HL-60/S4 treated with retinoic acid at 250 ng/mL for 4 days and 3 days (cell line): ENCODE data around the gene DDX10.
"Not testable (repeated sequence)": the region's sequence is repeated elsewhere in the genome, so short reads cannot be mapped to it uniquely, and the experiment has no call there.

Experiments
- in situ Hi-C: fragments of 300-500 bp; cut with MboI; formaldehyde crosslinking; loops from 2 replicates; pipeline ENCODE4 v1.7.0; 2022; ENCODE audit warnings: low sequenced_read_pairs

DDX10 gene

GRCh38 chr11:108766596-108767173, 101.8 kb downstream of the DDX10 start:
- in situ Hi-C loops = no loop called here

- in situ Hi-C loops = no loop called here
Measured at GRCh38 chr11:108768370-108768769, 103.5 kb downstream of the DDX10 start.

- in situ Hi-C loops = no loop called here
Measured at GRCh38 chr11:108768964-108769363, 104.1 kb downstream of the DDX10 start.

GRCh38 chr11:108774037-108774730, 109.3 kb downstream of the DDX10 start:
- in situ Hi-C loops = no loop called here

- in situ Hi-C loops = no loop called here
Measured at GRCh38 chr11:108775324-108775723, 110.5 kb downstream of the DDX10 start.

- in situ Hi-C loops = not testable (repeated sequence)
Measured at GRCh38 chr11:108779147-108779546, 114.3 kb downstream of the DDX10 start.

- in situ Hi-C loops = no loop called here
Measured at GRCh38 chr11:108780119-108780518, 115.2 kb downstream of the DDX10 start.

GRCh38 chr11:108781946-108782345, 117.1 kb downstream of the DDX10 start:
- in situ Hi-C loops = no loop called here

- in situ Hi-C loops = no loop called here
Measured at GRCh38 chr11:108786281-108786990, 121.6 kb downstream of the DDX10 start.

- in situ Hi-C loops = no loop called here
Measured at GRCh38 chr11:108787105-108787504, 122.2 kb downstream of the DDX10 start.

GRCh38 chr11:108788565-108789199, 123.8 kb downstream of the DDX10 start:
- in situ Hi-C loops = no loop called here

GRCh38 chr11:108790501-108791299, 125.8 kb downstream of the DDX10 start:
- in situ Hi-C loops = no loop called here

GRCh38 chr11:108793138-108793537, 128.3 kb downstream of the DDX10 start:
- in situ Hi-C loops = no loop called here

GRCh38 chr11:108793611-108794010, 128.7 kb downstream of the DDX10 start:
- in situ Hi-C loops = no loop called here

- in situ Hi-C loops = no loop called here
Measured at GRCh38 chr11:108796551-108796950, 131.7 kb downstream of the DDX10 start.

GRCh38 chr11:108797578-108798100, 132.8 kb downstream of the DDX10 start:
- in situ Hi-C loops = no loop called here

GRCh38 chr11:108802492-108802891, 137.6 kb downstream of the DDX10 start:
- in situ Hi-C loops = no loop called here

GRCh38 chr11:108803776-108804175, 138.9 kb downstream of the DDX10 start:
- in situ Hi-C loops = no loop called here

GRCh38 chr11:108804511-108804910, 139.6 kb downstream of the DDX10 start:
- in situ Hi-C loops = no loop called here

- in situ Hi-C loops = no loop called here
Measured at GRCh38 chr11:108805030-108805429, 140.2 kb downstream of the DDX10 start.

GRCh38 chr11:108807262-108807661, 142.4 kb downstream of the DDX10 start:
- in situ Hi-C loops = no loop called here
